ENCODE results near the gene SOX12. TPM values are rescaled to one million over a fixed set of nuclear protein-coding genes. Genes with fewer than 3 reads are reported as not detected.

The SOX12 gene
- polyA plus RNA-seq, 1 donor from 2014 or later: 1.9 TPM

GRCh38 chr20:356745-357144, 31.4 kb downstream of the SOX12 start:
- Mint-ChIP-seq H3K9me3 (no peaks in the 10 kb centered on the region), H3K36me3 (no peaks in the 10 kb centered on the region), H3K4me1 (peaks cover 19 to 21% (median 20%) of the 10 kb centered on the region in 3 donors), H3K4me3 (no peak overlapping the region), H3K27me3 (no peaks in the 10 kb centered on the region), H3K27ac (peak overlapping the region in 1 of 3 donors; percentile 19)

- no peaks in the 10 kb centered on the region for H3K36me3 Mint-ChIP-seq
- peak overlapping the region in 1 of 3 donors; percentile 28 for H3K27ac Mint-ChIP-seq
- no peaks in the 10 kb centered on the region for H3K9me3 Mint-ChIP-seq
- H3K4me3 Mint-ChIP-seq: no peak overlapping the region
- peaks cover 24 to 29% (median 27%) of the 10 kb centered on the region in 3 donors for H3K4me1 Mint-ChIP-seq
- H3K27me3 Mint-ChIP-seq: no peaks in the 10 kb centered on the region
These were observed 33.7 kb downstream of the SOX12 start for GRCh38 chr20:358891-359555.

GRCh38 chr20:361561-361960, 36.2 kb downstream of the SOX12 start:
- H3K4me3 Mint-ChIP-seq: peak overlapping the region in 3 of 4 donors; percentile 51 to 86 (median 53)
- peaks cover 24 to 32% (median 29%) of the 10 kb centered on the region in 3 donors for H3K4me1 Mint-ChIP-seq

GRCh38 chr20:362271-363254, 37.2 kb downstream of the SOX12 start:
- Mint-ChIP-seq H3K4me1 (peaks cover 24 to 32% (median 25%) of the 10 kb centered on the region in 3 donors), H3K9me3 (no peaks in the 10 kb centered on the region), H3K4me3 (peak overlapping the region in 2 of 4 donors; percentile 2 to 67), H3K27ac (no peak overlapping the region), H3K27me3 (no peaks in the 10 kb centered on the region), H3K36me3 (peaks cover 2% of the 10 kb centered on the region)

More at GRCh38 chr20:361561-361960, 36.2 kb downstream of the SOX12 start:
- Mint-ChIP-seq H3K27ac (peak overlapping the region in 2 of 3 donors; percentile 32 to 78), H3K36me3 (no peaks in the 10 kb centered on the region), H3K27me3 (no peaks in the 10 kb centered on the region), H3K9me3 (no peaks in the 10 kb centered on the region)

- Mint-ChIP-seq H3K9me3 (no peaks in the 10 kb centered on the region), H3K27me3 (peaks cover 1% of the 10 kb centered on the region), H3K4me3 (no peak overlapping the region), H3K27ac (no peak overlapping the region), H3K4me1 (peaks cover 24 to 31% (median 25%) of the 10 kb centered on the region in 3 donors), H3K36me3 (peaks cover 2% of the 10 kb centered on the region)
These were observed 38.1 kb downstream of the SOX12 start for GRCh38 chr20:363319-364078.

GRCh38 chr20:364905-365794, 39.8 kb downstream of the SOX12 start:
- Mint-ChIP-seq H3K4me1 (peaks cover 15 to 24% (median 19%) of the 10 kb centered on the region in 3 donors), H3K27me3 (peaks cover 2% of the 10 kb centered on the region), H3K36me3 (peaks cover 2% of the 10 kb centered on the region), H3K27ac (no peak overlapping the region), H3K4me3 (peak overlapping the region in 1 of 4 donors; percentile 15), H3K9me3 (no peaks in the 10 kb centered on the region)

GRCh38 chr20:366041-366718, 40.8 kb downstream of the SOX12 start:
- Mint-ChIP-seq H3K4me3 (no peak overlapping the region), H3K9me3 (no peaks in the 10 kb centered on the region), H3K27ac (no peak overlapping the region), H3K4me1 (peaks cover 10 to 18% (median 14%) of the 10 kb centered on the region in 3 donors), H3K27me3 (peaks cover 2% of the 10 kb centered on the region), H3K36me3 (peaks cover 2% of the 10 kb centered on the region)

GRCh38 chr20:366719-367485, 41.5 kb downstream of the SOX12 start:
- Mint-ChIP-seq H3K27me3 (peaks cover 2% of the 10 kb centered on the region), H3K9me3 (no peaks in the 10 kb centered on the region), H3K4me1 (peaks cover 4 to 11% (median 6%) of the 10 kb centered on the region in 3 donors), H3K27ac (no peak overlapping the region), H3K36me3 (peaks cover 2% of the 10 kb centered on the region), H3K4me3 (no peak overlapping the region)

- no peaks in the 10 kb centered on the region for H3K9me3 Mint-ChIP-seq
- peaks cover 2% of the 10 kb centered on the region for H3K27me3 Mint-ChIP-seq
- H3K27ac Mint-ChIP-seq: no peak overlapping the region
- H3K4me1 Mint-ChIP-seq: peaks cover 1 to 8% (median 2%) of the 10 kb centered on the region in 3 donors
- no peak overlapping the region for H3K4me3 Mint-ChIP-seq
- H3K36me3 Mint-ChIP-seq: peaks cover 2% of the 10 kb centered on the region
These were observed 42.1 kb downstream of the SOX12 start for GRCh38 chr20:367486-367887.

- Mint-ChIP-seq H3K27me3 (peaks cover 2% of the 10 kb centered on the region), H3K4me3 (no peak overlapping the region), H3K4me1 (peaks cover 0 to 6% (median 0%) of the 10 kb centered on the region in 3 donors), H3K36me3 (peaks cover 2% of the 10 kb centered on the region), H3K27ac (peak overlapping the region in 1 of 3 donors; percentile 76), H3K9me3 (no peaks in the 10 kb centered on the region)
These were observed 43.6 kb downstream of the SOX12 start for GRCh38 chr20:368915-369314.

- peaks cover 2% of the 10 kb centered on the region for H3K27me3 Mint-ChIP-seq
- H3K36me3 Mint-ChIP-seq: peaks cover 2% of the 10 kb centered on the region
- peaks cover 0 to 2% (median 0%) of the 10 kb centered on the region in 3 donors for H3K4me1 Mint-ChIP-seq
- no peak overlapping the region for H3K27ac Mint-ChIP-seq
- H3K4me3 Mint-ChIP-seq: no peak overlapping the region
- H3K9me3 Mint-ChIP-seq: no peaks in the 10 kb centered on the region
These were observed 44.8 kb downstream of the SOX12 start for GRCh38 chr20:370151-370600.

GRCh38 chr20:370977-371754, 45.8 kb downstream of the SOX12 start:
- Mint-ChIP-seq H3K36me3 (peaks cover 2% of the 10 kb centered on the region), H3K4me3 (no peak overlapping the region)

More at GRCh38 chr20:370977-371754, 45.8 kb downstream of the SOX12 start:
- no peak overlapping the region for H3K27ac Mint-ChIP-seq
- peaks cover 2% of the 10 kb centered on the region for H3K27me3 Mint-ChIP-seq
- no peaks in the 10 kb centered on the region for H3K4me1 Mint-ChIP-seq
- H3K9me3 Mint-ChIP-seq: no peaks in the 10 kb centered on the region

Measured in IgD-negative memory B cell (primary cell).